Neural cell (in vitro differentiated cells): ENCODE results near the gene TTC1. TPM values are rescaled to one million over a fixed set of nuclear protein-coding genes. Genes with fewer than 3 reads are reported as not detected.
"Not testable (repeated sequence)": the region's sequence is repeated elsewhere in the genome, so short reads cannot be mapped to it uniquely, and the experiment has no call there.

ENCODE experiments used
- H2AFZ ChIP-seq: fragments of 200-600, 300-800 bp; sonication (generic), shearing (Covaris generic); 2 replicates; pipeline ENCODE4 v1.6.0; 2014; ENCODE audit warnings: low read depth, mild to moderate bottlenecking, antibody characterized with exemption, low read length, moderate library complexity
- H3F3A ChIP-seq: fragments of 200-600 bp; shearing (Covaris generic); 2 replicates; pipeline ENCODE4 v1.6.1; 2016; ENCODE audit warnings: mild to moderate bottlenecking, moderate library complexity, mixed read lengths, antibody characterized with exemption, low read length; ENCODE audit not compliant: insufficient read depth, poor library complexity, severe bottlenecking
- H3K27ac ChIP-seq: fragments of 200-600, 300-800 bp; sonication (generic), shearing (Covaris generic); 2 replicates; pipeline ENCODE4 v1.5.1; 2014; ENCODE audit warnings: mild to moderate bottlenecking, low read length, moderate library complexity
- H3K27me3 ChIP-seq: fragments of 300-800, 200-600 bp; sonication (generic), shearing (Covaris generic); 2 replicates; pipeline ENCODE4 v1.6.0; 2014; ENCODE audit warnings: mild to moderate bottlenecking, low read depth, low read length, moderate library complexity; ENCODE audit not compliant: insufficient read depth
- H3K36me3 ChIP-seq: fragments of 300-800, 200-600 bp; sonication (generic), shearing (Covaris generic); 2 replicates; pipeline ENCODE4 v1.5.1; 2014; ENCODE audit warnings: mild to moderate bottlenecking, antibody characterized with exemption, low read length, moderate library complexity; ENCODE audit not compliant: insufficient read depth
- H3K4me2 ChIP-seq: fragments of 300-800, 200-600 bp; sonication (generic), shearing (Covaris generic); 2 replicates; pipeline ENCODE4 v1.6.0; 2014; ENCODE audit warnings: mild to moderate bottlenecking, low read length
- H3K4me3 ChIP-seq: fragments of 300-800, 200-600 bp; sonication (generic), shearing (Covaris generic); 2 replicates; pipeline ENCODE4 v1.5.1; 2014; ENCODE audit warnings: mild to moderate bottlenecking, low read length, moderate library complexity
- H3K79me2 ChIP-seq: fragments of 200-600 bp; shearing (Covaris generic); replicated peaks from 2 replicates; pipeline ENCODE4 v1.6.0; 2014; ENCODE audit warnings: mild to moderate bottlenecking, low read length, moderate library complexity; ENCODE audit not compliant: insufficient read depth
- H3K9ac ChIP-seq: fragments of 300-800, 200-600 bp; sonication (generic), shearing (Covaris generic); 2 replicates; pipeline ENCODE4 v1.6.1; 2016; ENCODE audit warnings: mild to moderate bottlenecking, low read length, mixed read lengths
- H3K9me2 ChIP-seq: fragments of 200-600 bp; shearing (Covaris generic); 2 replicates; pipeline ENCODE4 v1.6.1; 2016; ENCODE audit warnings: mild to moderate bottlenecking, low read length, mixed read lengths; ENCODE audit not compliant: insufficient read depth
- H3K9me3 ChIP-seq: fragments of 200-600, 300-800 bp; sonication (generic), shearing (Covaris generic); 2 replicates; pipeline ENCODE4 v1.6.1; 2016; ENCODE audit warnings: mild to moderate bottlenecking, mixed run types, low read length, moderate library complexity, mixed read lengths
- H4K20me1 ChIP-seq: fragments of 200-600 bp; shearing (Covaris generic); 2 replicates; pipeline ENCODE4 v1.6.1; 2016; ENCODE audit warnings: mild to moderate bottlenecking, mixed run types; ENCODE audit not compliant: insufficient read depth
- CTCF ChIP-seq: fragments of 450-650 bp; IDR thresholded peaks from 2 replicates; pipeline ENCODE4 v1.5.1; 2014; ENCODE audit warnings: antibody characterized with exemption, mild to moderate bottlenecking, moderate library complexity; ENCODE audit not compliant: poor library complexity, severe bottlenecking
- EP300 ChIP-seq: fragments of 450-650 bp; conservative IDR thresholded peaks from 2 replicates; pipeline ENCODE4 v1.6.1; 2014; ENCODE audit warnings: antibody characterized with exemption, mild to moderate bottlenecking, moderate library complexity; ENCODE audit not compliant: poor library complexity, severe bottlenecking
- EZH2 ChIP-seq: fragments of 200-600, 300-800 bp; shearing (Covaris generic), sonication (generic); IDR thresholded peaks from 2 replicates; pipeline ENCODE4 v1.6.1; 2014; ENCODE audit warnings: antibody characterized with exemption, low read length, borderline replicate concordance, mild to moderate bottlenecking; ENCODE audit not compliant: insufficient read depth, poor library complexity, severe bottlenecking
- MXI1 ChIP-seq: fragments of 450-650 bp; conservative IDR thresholded peaks from 2 replicates; pipeline ENCODE4 v1.6.1; 2014; ENCODE audit warnings: antibody characterized with exemption, mild to moderate bottlenecking; ENCODE audit not compliant: poor library complexity, severe bottlenecking
- POLR2AphosphoS5 ChIP-seq: IDR thresholded peaks from 2 replicates; pipeline ENCODE4 v1.6.1; 2012
- RAD21 ChIP-seq: fragments of 450-650 bp; conservative IDR thresholded peaks from 2 replicates; pipeline ENCODE4 v1.6.1; 2014; ENCODE audit warnings: antibody characterized with exemption, mild to moderate bottlenecking, moderate library complexity
- REST ChIP-seq: IDR thresholded peaks from 2 replicates; pipeline ENCODE4 v1.6.1; 2012; ENCODE audit warnings: borderline replicate concordance
- SMC3 ChIP-seq: fragments of 450-650 bp; conservative IDR thresholded peaks from 2 replicates; pipeline ENCODE4 v1.6.1; 2014; ENCODE audit warnings: antibody characterized with exemption, mild to moderate bottlenecking, moderate library complexity; ENCODE audit not compliant: poor library complexity
- TAF1 ChIP-seq: IDR thresholded peaks from 2 replicates; pipeline ENCODE4 v1.6.1; 2012; ENCODE audit warnings: low read depth
- polyA plus RNA-seq: library from polyadenylated mRNA; depleted of rRNA; stranded (reverse); fragments of >200 nt; gene quantifications from 2 replicates; pipeline ENCODE4 v1.2.3, GENCODE V29; 2014

The TTC1 gene
- polyA plus RNA-seq, 1 donor from 2014 or later, result 74.0 TPM

- no peak overlapping the region for H3K27ac ChIP-seq
Observed at GRCh38 chr5:160011471-160011870, 2.5 kb downstream of the TTC1 start.

GRCh38 chr5:160014197-160014596 is 5.3 kb downstream of the TTC1 start:
- H3K27ac ChIP-seq, H3K9ac ChIP-seq, H3F3A ChIP-seq, H3K36me3 ChIP-seq, H4K20me1 ChIP-seq, H3K9me3 ChIP-seq, H3K27me3 ChIP-seq, H3K4me2 ChIP-seq, H3K9me2 ChIP-seq, H3K4me3 ChIP-seq, H2AFZ ChIP-seq: not testable (repeated sequence)
- peaks cover 34% of the 10 kb centered on the region for H3K79me2 ChIP-seq

More at GRCh38 chr5:160011471-160011870, 2.5 kb downstream of the TTC1 start:
- Histone ChIP-seq H3K9me2 (no peaks in the 10 kb centered on the region), H3K79me2 (peaks cover 36% of the 10 kb centered on the region), H3K27me3 (no peaks in the 10 kb centered on the region), H4K20me1 (no peaks in the 10 kb centered on the region), H3K36me3 (no peaks in the 10 kb centered on the region), H2AFZ (no peak overlapping the region), H3K4me2 (peak overlapping the region; percentile 79), H3F3A (no peaks in the 10 kb centered on the region), H3K4me3 (peak overlapping the region; percentile 89), H3K9me3 (no peaks in the 10 kb centered on the region), H3K9ac (no peak overlapping the region)
- TF ChIP-seq CTCF (no peak), EP300 (no peak), MXI1 (no peak), REST (no peak), POLR2AphosphoS5 (no peak), EZH2 (no peak), SMC3 (no peak), RAD21 (no peak), TAF1 (no peak)
